Measurements from ENCODE around the gene TARBP1. TPM values are rescaled to one million over a fixed set of nuclear protein-coding genes. Genes with fewer than 3 reads are reported as not detected.

TARBP1 gene
- total and polyA plus RNA-seq, 4 donors, result 11.2 to 48.7 (median 29.9) TPM

DNA sequence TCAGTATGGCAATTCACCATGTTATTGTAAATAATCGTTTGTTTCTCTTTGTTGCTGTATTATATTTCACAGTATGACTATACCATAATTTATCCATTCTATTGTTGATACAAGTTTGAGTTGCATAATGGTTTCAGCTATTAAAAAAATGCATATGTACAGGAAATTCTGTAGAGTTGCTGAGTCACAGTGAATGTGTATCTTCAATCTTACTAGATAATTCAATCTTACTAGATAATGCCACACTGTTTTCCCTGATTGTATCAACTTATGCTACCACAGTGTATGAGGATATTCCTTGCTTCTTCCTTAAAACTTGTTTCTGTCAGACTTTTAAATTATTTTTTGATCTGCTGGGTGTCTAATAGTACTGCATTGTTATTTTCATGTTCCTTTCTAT, 109.2 kb downstream of the TARBP1 start:
- TF ChIP-seq, protein P1, sequence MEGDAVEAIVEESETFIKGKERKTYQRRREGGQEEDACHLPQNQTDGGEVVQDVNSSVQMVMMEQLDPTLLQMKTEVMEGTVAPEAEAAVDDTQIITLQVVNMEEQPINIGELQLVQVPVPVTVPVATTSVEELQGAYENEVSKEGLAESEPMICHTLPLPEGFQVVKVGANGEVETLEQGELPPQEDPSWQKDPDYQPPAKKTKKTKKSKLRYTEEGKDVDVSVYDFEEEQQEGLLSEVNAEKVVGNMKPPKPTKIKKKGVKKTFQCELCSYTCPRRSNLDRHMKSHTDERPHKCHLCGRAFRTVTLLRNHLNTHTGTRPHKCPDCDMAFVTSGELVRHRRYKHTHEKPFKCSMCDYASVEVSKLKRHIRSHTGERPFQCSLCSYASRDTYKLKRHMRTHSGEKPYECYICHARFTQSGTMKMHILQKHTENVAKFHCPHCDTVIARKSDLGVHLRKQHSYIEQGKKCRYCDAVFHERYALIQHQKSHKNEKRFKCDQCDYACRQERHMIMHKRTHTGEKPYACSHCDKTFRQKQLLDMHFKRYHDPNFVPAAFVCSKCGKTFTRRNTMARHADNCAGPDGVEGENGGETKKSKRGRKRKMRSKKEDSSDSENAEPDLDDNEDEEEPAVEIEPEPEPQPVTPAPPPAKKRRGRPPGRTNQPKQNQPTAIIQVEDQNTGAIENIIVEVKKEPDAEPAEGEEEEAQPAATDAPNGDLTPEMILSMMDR (IDR thresholded peaks at IDR 0.05; ENCODE audit: control extremely low read depth, extremely low read depth), result no peak
- DNase-seq (no peak), ATAC-seq (ENCODE audit: insufficient read depth, low FRiP score) (no peak)
- Histone ChIP-seq H3K9me3 (ENCODE audit: control insufficient read depth in 4 of 4, insufficient read depth in 3 of 4, low read length in 3 of 4) (no peaks in the 10 kb centered on the region), H3K4me3 (no peak overlapping the region), H3K27ac (ENCODE audit: low read depth in 1 of 2, low read length in 1 of 2) (no peak overlapping the region), H3K9ac (ENCODE audit: insufficient read depth in 1 of 2, low read length in 2 of 2) (no peak overlapping the region), H3K27me3 (ENCODE audit: control insufficient read depth in 3 of 3, insufficient read depth in 3 of 3, low read length in 2 of 3) (peaks cover 0 to 2% (median 0%) of the 10 kb centered on the region in 3 donors), H3K4me1 (ENCODE audit: control insufficient read depth in 5 of 5, insufficient read depth in 5 of 5, low read length in 5 of 5) (peaks cover 0 to 17% (median 6%) of the 10 kb centered on the region in 5 donors), H3K36me3 (ENCODE audit: control insufficient read depth in 4 of 4, insufficient read depth in 4 of 4, low read length in 4 of 4) (peaks cover 0 to 4% (median 0%) of the 10 kb centered on the region in 4 donors)
- 79 to 87% methylated on average over 1 of the region's 1 CpG for WGBS, 2 donors

DNA sequence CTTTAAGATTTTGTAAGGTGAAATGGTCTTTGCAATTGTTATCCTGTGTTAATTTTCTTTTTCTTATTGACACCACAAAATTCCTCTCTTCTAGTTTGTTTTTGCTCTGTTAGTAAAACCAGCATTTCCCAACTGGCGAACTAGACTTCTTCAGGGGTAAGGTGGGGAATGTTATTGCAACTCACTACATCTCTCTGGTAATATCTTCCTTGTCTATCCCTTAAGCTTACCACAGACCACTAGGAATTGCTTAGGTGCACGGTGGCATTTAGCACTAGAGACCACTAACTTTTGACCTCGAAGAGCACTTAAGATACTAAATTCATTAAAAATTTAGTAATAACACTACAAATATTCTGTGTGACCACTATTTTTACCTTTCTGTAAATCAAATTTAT, 109.9 kb downstream of the TARBP1 start:
- ATAC-seq (ENCODE audit: insufficient read depth, low FRiP score) (no peak), DNase-seq (no peak)
- Histone ChIP-seq H3K27ac (ENCODE audit: low read depth in 1 of 2, low read length in 1 of 2) (no peak overlapping the region), H3K4me1 (ENCODE audit: control insufficient read depth in 5 of 5, insufficient read depth in 5 of 5, low read length in 5 of 5) (peaks cover 0 to 10% (median 0%) of the 10 kb centered on the region in 5 donors), H3K9ac (ENCODE audit: insufficient read depth in 1 of 2, low read length in 2 of 2) (no peak overlapping the region), H3K9me3 (ENCODE audit: control insufficient read depth in 4 of 4, insufficient read depth in 3 of 4, low read length in 3 of 4) (no peaks in the 10 kb centered on the region), H3K27me3 (ENCODE audit: control insufficient read depth in 3 of 3, insufficient read depth in 3 of 3, low read length in 2 of 3) (peaks cover 0 to 2% (median 0%) of the 10 kb centered on the region in 3 donors), H3K4me3 (no peak overlapping the region), H3K36me3 (ENCODE audit: control insufficient read depth in 4 of 4, insufficient read depth in 4 of 4, low read length in 4 of 4) (peaks cover 0 to 4% (median 0%) of the 10 kb centered on the region in 4 donors)
- 79 to 86% methylated on average over 3 of the region's 3 CpGs for WGBS, 2 donors
- TF ChIP-seq, protein P1 (IDR thresholded peaks at IDR 0.05; ENCODE audit: control extremely low read depth, extremely low read depth), result no peak

DNA sequence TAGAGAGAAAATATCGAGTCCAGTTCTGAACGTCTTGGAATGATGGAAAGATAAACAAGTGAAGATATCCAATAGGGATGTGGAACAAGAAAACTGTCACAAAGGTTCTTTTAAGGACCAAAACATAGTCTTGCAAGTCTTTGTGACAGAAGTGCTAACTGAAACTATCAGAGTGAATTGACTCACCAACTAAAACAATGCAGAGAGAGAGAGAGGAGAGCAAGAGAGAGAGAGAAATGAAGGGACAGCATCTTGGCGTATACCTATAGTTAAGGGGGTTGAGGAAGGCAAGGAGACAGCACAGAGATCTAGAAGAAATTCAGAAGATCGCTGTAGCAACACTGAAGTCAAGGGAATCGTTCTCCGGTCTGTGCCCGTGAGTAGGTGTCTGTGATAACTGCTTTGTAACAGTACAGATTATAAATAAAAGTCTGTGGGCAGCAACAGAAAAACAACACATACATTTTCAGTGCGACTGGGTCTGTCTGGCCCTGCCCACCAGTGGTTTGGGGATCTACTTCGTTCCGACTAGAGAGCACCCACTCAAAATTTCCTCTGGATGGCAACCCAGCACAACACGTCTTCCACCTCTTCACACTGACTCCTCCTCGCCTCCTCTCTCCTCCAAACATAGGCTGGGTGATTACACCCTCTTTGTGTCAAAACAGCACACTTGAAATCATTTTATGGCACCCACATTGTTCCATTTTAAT, 110.5 kb downstream of the TARBP1 start:
- Histone ChIP-seq H3K4me1 (ENCODE audit: control insufficient read depth in 5 of 5, insufficient read depth in 5 of 5, low read length in 5 of 5) (peaks cover 0 to 8% (median 0%) of the 10 kb centered on the region in 5 donors), H3K27me3 (ENCODE audit: control insufficient read depth in 3 of 3, insufficient read depth in 3 of 3, low read length in 2 of 3) (peaks cover 0 to 2% (median 0%) of the 10 kb centered on the region in 3 donors), H3K4me3 (no peak overlapping the region), H3K9ac (ENCODE audit: insufficient read depth in 1 of 2, low read length in 2 of 2) (no peak overlapping the region), H3K9me3 (ENCODE audit: control insufficient read depth in 4 of 4, insufficient read depth in 3 of 4, low read length in 3 of 4) (no peaks in the 10 kb centered on the region), H3K27ac (ENCODE audit: low read depth in 1 of 2, low read length in 1 of 2) (no peak overlapping the region), H3K36me3 (ENCODE audit: control insufficient read depth in 4 of 4, insufficient read depth in 4 of 4, low read length in 4 of 4) (peaks cover 0 to 4% (median 0%) of the 10 kb centered on the region in 4 donors)
- TF ChIP-seq, protein P1 (IDR thresholded peaks at IDR 0.05; ENCODE audit: control extremely low read depth, extremely low read depth), result no peak
- DNase-seq (no peak), ATAC-seq (ENCODE audit: insufficient read depth, low FRiP score) (no peak)
- WGBS, 2 donors, result 74 to 89% methylated on average over 12 of the region's 12 CpGs
